IPS-NIHi11 (cell line): ENCODE results near the gene TCN2.
"Not testable (repeated sequence)": the region's sequence is repeated elsewhere in the genome, so short reads cannot be mapped to it uniquely, and the experiment has no call there.

ENCODE experiments used
- DNase-seq: peaks from one replicate; pipeline ENCODE4 v3.0.0; 2012; ENCODE audit warnings: mixed read lengths, low spot score

Gene TCN2

DNA sequence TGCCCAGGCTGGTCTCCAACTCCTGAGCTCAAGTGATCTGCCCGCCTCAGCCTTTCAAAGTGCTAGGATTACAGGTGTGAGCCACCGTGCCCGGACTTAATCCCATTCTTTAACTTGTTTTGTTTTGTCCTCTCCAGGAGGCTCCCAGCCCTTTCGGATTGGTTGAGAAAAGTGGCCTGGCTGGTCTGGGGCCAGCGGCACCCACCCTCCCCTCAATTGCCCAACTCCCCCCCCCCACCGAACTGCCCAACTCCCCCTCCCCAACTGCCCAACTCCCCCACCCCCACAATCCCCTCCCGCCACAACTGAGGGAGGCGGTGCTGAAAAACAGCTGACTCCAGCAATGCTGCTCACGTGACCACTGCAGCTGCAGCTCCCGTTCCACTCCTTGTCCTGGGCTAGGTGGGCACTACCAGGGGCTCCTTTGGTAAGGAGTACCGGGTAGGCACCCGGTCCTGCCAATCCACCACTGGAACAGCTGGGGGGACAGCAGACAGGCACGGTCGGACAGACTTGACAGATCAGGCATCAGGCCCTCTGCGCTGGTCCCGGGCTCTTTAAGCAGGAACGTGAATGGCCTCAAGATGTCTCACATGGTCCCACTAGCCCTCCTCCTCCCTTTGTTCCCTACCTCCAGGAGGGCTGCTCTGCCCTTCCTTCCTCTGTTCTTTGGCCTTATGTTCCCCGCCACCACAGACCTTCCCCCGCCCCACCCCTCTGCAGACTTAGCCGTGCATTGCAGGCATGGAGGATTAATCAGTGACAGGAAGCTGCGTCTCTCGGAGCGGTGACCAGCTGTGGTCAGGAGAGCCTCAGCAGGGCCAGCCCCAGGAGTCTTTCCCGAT lies at the start of gene TCN2:
TCN2 (plus strand) TSS at position 720 of the 845 bp plus-strand sequence. CDS start 158 bp downstream, outside the sequence.
- DNase-seq, result peak; percentile 89

- peak; percentile 36 for DNase-seq
Measured at GRCh38 chr22:30557243-30557642, 49.7 kb upstream of the TCN2 start.

DNA sequence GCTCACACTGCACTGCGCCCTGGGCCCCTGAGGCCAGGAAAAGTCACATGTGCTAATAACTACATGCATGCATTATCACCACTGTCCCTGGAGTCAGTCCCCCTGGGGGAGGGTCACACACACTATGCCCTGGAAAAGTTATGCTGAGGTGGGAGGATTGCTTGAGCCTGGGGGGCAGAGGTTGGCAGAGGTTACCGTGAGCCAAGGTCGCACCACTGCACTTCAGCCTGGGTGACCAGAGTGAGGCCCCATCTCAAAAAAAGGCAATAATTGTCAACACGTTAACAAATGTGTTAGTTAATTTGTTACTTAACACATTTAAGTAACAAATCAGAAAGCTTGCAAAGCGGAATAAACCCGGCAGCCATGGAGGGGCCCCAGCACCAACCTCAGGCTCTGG lies 47.1 kb upstream of the TCN2 start:
- no peak for DNase-seq

GRCh38 chr22:30560643-30561202 lies 46.3 kb upstream of the TCN2 start:
- DNase-seq, result peak; percentile 63

DNA sequence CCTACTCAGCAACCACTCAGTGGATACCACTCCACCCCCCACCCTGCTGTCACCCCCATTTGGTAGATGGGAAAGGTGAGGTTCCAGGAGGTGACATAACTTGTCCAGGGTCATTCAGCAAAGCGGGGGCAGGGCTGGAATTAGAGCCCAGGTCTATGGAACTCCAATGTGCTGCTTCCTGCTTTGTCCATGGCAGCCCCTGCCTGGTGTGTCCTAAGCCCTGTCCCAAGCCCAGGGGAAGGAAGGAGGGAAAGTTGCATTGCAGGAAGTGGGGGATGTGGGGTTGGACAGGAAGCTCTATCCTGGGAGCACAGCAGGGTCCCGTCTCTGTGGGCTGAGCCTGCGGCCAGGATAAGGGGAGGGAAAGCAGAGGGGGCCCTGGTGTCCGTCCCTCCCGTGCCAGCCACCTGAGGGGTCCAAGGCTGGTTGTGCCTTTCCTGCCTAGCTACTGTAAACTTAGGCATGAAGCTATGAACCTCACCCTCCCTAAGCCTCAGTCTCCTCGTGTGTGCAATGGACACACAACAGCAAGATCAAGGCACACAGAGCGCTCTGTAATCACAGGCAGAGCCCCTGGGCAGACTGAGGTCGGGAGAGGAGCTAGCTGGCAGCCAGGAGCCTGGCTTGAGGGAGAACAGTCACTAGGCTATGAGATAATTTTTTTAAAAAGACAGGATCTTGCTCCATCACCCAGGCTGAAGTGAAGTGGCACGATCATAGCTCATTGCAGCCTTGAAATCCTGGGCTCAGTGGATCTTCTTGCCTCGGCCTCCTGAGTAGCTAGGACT lies 45.4 kb upstream of the TCN2 start:
- DNase-seq, result peak; percentile 55

- DNase-seq, result no peak
Measured at GRCh38 chr22:30562366-30562765, 44.6 kb upstream of the TCN2 start.

DNA sequence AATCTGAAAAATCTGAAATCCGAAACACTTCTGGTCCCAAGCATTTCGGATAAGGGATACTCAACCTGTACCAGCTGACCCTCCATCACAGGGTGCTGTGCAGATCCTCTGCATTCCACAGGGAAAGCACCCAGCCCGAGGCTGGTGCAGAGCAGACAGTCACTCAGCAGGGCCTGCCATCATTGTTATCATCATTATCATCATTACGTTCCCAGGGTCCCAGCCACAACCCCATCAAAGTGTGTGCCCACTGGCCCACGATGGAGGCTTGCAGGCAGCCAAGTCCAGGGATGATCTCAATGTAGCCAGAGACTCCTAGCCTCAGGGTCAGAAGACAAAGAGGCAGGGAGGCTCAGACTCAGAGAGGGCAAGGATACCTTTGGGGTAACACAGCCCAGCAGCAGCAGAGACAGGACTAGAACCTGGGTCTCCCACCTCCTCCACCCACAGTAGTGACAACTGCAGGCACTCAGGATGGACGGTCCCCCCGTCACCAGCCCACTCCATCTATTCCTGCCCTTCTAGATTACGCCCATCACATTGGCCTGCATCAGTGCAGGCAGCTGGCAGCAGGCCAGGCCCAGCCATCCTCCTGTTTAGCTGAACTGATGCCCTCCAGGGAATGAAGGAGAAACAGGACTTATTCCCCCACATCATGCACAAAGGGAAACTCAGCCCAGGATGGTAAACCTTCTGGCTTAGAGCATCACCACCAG lies 42.8 kb upstream of the TCN2 start:
- DNase-seq, result no peak

DNA sequence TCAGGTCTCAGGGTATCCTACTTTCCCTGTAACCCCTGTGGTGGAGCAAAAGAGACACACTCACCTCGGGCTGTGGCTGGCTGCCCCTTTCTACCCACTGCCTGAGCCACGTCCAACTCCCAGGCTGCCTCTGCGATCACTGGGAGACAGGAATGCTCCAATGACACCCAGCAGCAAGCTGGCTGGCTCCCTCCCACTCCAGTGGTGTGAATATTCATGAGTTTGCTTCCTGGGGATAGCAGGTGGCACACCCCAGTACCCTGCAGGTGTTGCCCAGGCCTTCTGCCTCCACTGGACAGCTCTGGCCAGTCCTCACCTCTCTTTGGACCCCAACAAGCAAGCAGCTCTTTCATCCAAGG lies 42.2 kb upstream of the TCN2 start:
- DNase-seq, result no peak

DNA sequence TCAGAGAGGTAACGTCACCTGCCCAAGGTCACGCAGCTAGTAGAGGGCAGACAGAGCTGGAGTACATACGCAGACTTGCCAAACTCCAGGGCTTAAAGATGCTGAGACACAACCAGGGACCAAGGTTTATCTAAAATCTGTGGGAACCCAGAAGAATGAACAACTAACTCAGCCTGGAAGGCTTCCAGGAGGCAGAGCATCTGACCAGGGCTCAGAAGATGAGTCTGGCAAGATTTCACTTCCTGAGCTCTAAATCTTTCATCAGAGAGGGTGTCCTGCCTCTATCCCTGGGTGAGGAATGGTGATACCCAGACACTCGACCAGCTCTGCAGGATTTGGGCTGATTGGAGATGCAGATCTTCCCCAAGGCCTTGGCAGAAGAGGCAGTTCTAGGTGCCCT lies 41.6 kb upstream of the TCN2 start:
- no peak for DNase-seq

DNA sequence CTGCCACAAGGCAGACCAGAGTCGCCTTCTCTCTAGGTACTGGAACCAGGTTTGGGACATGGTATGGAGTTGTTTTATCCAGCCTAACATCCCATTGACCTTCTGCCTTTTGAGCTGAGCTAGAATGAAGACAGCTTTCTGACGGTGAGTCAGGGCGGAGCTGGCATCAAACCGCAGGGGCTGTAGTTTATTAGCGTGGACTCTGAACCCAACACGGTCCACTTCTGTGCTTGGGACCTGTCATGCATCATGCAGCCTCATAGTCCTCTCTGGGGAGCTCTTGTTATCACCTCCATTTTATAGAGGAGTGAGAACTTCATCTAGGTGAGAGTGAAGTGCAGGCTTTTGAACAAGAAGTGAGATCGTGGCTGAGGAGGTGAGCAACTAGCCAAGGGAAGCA lies 40.8 kb upstream of the TCN2 start:
- DNase-seq, result no peak

- DNase-seq, result not testable (repeated sequence)
Measured at GRCh38 chr22:30567277-30567676, 39.7 kb upstream of the TCN2 start.

GRCh38 chr22:30568137-30568805 lies 38.7 kb upstream of the TCN2 start:
- DNase-seq, result no peak

- DNase-seq, result no peak
Measured at GRCh38 chr22:30569674-30570202, 37.2 kb upstream of the TCN2 start.

GRCh38 chr22:30572210-30572609 lies 34.8 kb upstream of the TCN2 start:
- DNase-seq, result no peak

- DNase-seq, result no peak
Measured at GRCh38 chr22:30572840-30573593, 34.0 kb upstream of the TCN2 start.

DNA sequence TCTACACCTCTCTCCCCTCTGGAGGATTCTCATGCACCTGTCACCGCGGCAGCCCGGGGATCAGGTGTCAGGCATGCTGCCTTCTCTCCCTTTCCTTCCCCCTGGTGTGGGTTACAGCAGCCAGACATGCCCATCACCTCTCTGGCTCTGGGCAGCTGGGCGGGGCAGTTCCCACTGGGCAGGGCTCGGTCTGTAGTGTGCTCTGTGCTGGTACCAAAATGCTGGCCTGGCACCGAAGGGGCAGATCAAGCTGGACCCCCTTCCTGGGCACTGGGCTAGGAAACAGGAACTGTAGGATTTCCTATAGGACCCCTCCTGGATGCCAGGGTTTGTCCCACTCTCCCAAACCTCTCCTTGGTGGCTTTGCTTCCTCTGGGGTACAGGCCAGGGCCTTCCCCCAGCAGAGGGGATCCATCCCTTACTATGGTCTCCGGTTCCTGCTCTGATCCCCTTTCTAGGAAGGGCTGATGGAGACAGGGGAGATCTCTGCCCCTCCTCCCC lies 33.3 kb upstream of the TCN2 start:
- no peak for DNase-seq

- peak; percentile 96 for DNase-seq
Measured at GRCh38 chr22:30574095-30574981, 32.6 kb upstream of the TCN2 start, which contains the start of gene GAL3ST1. Gene GAL3ST1, minus strand, starts transcription at chr22:30574665. Its CDS starts 17,273 bp downstream, at chr22:30557392.

GRCh38 chr22:30574997-30575671 lies 31.8 kb upstream of the TCN2 start:
- peak; percentile 66 for DNase-seq

DNA sequence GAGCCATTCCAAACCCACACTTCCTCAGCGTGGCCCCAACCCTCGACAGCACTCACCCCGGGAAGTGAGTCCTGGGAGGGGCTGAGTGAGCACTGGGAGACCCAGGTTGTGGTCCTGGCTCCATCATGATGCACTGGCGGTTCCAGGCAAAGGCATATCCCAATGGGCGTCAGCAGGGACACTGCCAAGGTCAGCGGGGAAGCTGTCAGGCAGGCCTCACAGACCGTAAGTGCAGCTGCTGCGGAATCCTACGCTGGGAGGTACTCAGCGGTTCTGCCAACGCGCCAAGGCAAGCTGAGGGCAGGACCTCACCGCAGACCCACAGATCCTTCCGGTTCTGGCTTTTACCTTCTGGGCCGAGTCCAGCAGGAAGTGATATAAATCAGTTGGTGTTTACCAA lies 31.1 kb upstream of the TCN2 start:
- no peak for DNase-seq
